Measurements from ENCODE around the gene FYN.

FYN gene

GRCh38 chr6:111772381-111772780 is 100.9 kb downstream of the FYN start:
- intact Hi-C loops (cut with DNase I; ENCODE audit: low total_unique reads) = no loop called here
- Histone ChIP-seq H3K27me3 (no peaks in the 10 kb centered on the region), H3K4me3 (no peak overlapping the region), H3K36me3 (no peaks in the 10 kb centered on the region), H3K27ac (no peak overlapping the region), H3K9me3 (no peaks in the 10 kb centered on the region), H3K4me1 (no peaks in the 10 kb centered on the region)
- TF ChIP-seq CTCF (IDR thresholded peaks at IDR 0.05) = no peak
- no peak for DNase-seq

GRCh38 chr6:111771629-111772028 is 101.6 kb downstream of the FYN start:
- H3K4me3 ChIP-seq = no peak overlapping the region
- H3K4me1 ChIP-seq = no peaks in the 10 kb centered on the region
- H3K36me3 ChIP-seq = no peaks in the 10 kb centered on the region
- no peaks in the 10 kb centered on the region for H3K9me3 ChIP-seq
- intact Hi-C loops (cut with DNase I; ENCODE audit: low total_unique reads) = no loop called here
- DNase-seq = no peak
- TF ChIP-seq CTCF (IDR thresholded peaks at IDR 0.05) = no peak
- H3K27ac ChIP-seq = no peak overlapping the region
- H3K27me3 ChIP-seq = no peaks in the 10 kb centered on the region

GRCh38 chr6:111771094-111771432 is 102.2 kb downstream of the FYN start:
- no peak for TF ChIP-seq CTCF (IDR thresholded peaks at IDR 0.05)
- no peaks in the 10 kb centered on the region for H3K27me3 ChIP-seq
- intact Hi-C loops (cut with DNase I; ENCODE audit: low total_unique reads) = no loop called here
- DNase-seq = no peak
- H3K4me3 ChIP-seq = no peak overlapping the region
- H3K36me3 ChIP-seq = no peaks in the 10 kb centered on the region
- H3K9me3 ChIP-seq = no peaks in the 10 kb centered on the region
- H3K27ac ChIP-seq = no peak overlapping the region
- H3K4me1 ChIP-seq = no peaks in the 10 kb centered on the region

GRCh38 chr6:111770263-111771093 is 102.8 kb downstream of the FYN start:
- DNase-seq = no peak
- Histone ChIP-seq H3K9me3 (no peaks in the 10 kb centered on the region), H3K27ac (no peak overlapping the region), H3K36me3 (no peaks in the 10 kb centered on the region), H3K27me3 (no peaks in the 10 kb centered on the region), H3K4me3 (no peak overlapping the region), H3K4me1 (no peaks in the 10 kb centered on the region)
- TF ChIP-seq CTCF (IDR thresholded peaks at IDR 0.05) = no peak
- intact Hi-C loops (cut with DNase I; ENCODE audit: low total_unique reads) = no loop called here

GRCh38 chr6:111769365-111770152 is 103.7 kb downstream of the FYN start:
- intact Hi-C loops (cut with DNase I; ENCODE audit: low total_unique reads) = no loop called here
- no peaks in the 10 kb centered on the region for H3K4me1 ChIP-seq
- H3K27ac ChIP-seq = no peak overlapping the region
- H3K36me3 ChIP-seq = no peaks in the 10 kb centered on the region
- H3K27me3 ChIP-seq = no peaks in the 10 kb centered on the region
- H3K4me3 ChIP-seq = no peak overlapping the region
- TF ChIP-seq CTCF (IDR thresholded peaks at IDR 0.05) = no peak
- H3K9me3 ChIP-seq = no peaks in the 10 kb centered on the region
- no peak for DNase-seq
